H1 (cell line): ENCODE data around the gene RMND1. TPM values are rescaled to one million over a fixed set of nuclear protein-coding genes. Genes with fewer than 3 reads are reported as not detected.

Experiments used
- CTCF ChIA-PET: fragments of 300-600 bp; sonication (Branson Sonifier 250); formaldehyde crosslinking; loops from one replicate; lab custom pipeline; 2021; ENCODE audit not compliant: partially characterized antibody; lab: Charles Lee
- POLR2A ChIA-PET: fragments of 300-600 bp; sonication (Branson Sonifier 250); formaldehyde crosslinking; loops from one replicate; lab custom pipeline; 2021; ENCODE audit warnings: inconsistent platforms; ENCODE audit not compliant: partially characterized antibody; lab: Charles Lee
- DNase-seq, 2 experiments: peaks; one replicate each; pipeline versions ENCODE4 v3.0.0 to v3.0.0-alpha.2; 2010 to 2022; ENCODE audit warnings: low spot score in 2 of 2, low read depth in 1 of 2, mixed read lengths in 1 of 2
- FAIRE-seq: peaks from 2 replicates; lab custom pipeline; 2011; peaks lifted over from hg19 to GRCh38; lab: Jason Lieb, UNC
- H2AFZ ChIP-seq: 2 replicates; pipeline ENCODE4 v1.8.1; 2012; ENCODE audit warnings: low read length, inconsistent platforms
- H2AK5ac ChIP-seq: 2 replicates; pipeline ENCODE4 v1.6.1; 2013; ENCODE audit warnings: low read depth, low read length
- H2BK120ac ChIP-seq: replicated peaks from 2 replicates; pipeline ENCODE3; 2013; ENCODE audit warnings: low read depth, low read length, inconsistent platforms
- H2BK12ac ChIP-seq: 2 replicates; pipeline ENCODE4 v1.6.1; 2013; ENCODE audit warnings: low read depth, low read length
- H2BK15ac ChIP-seq: 2 replicates; pipeline ENCODE4 v1.6.1; 2013; ENCODE audit warnings: low read length
- H2BK20ac ChIP-seq: 2 replicates; pipeline ENCODE4 v1.6.1; 2013; ENCODE audit warnings: low read length
- H2BK5ac ChIP-seq: 2 replicates; pipeline ENCODE4 v1.6.1; 2013; ENCODE audit warnings: low read depth, low read length
- H3K14ac ChIP-seq: 2 replicates; pipeline ENCODE4 v1.6.1; 2013; ENCODE audit warnings: inconsistent platforms; ENCODE audit not compliant: insufficient read length
- H3K18ac ChIP-seq: 2 replicates; pipeline ENCODE4 v1.6.1; 2013; ENCODE audit warnings: low read length; ENCODE audit errors: extremely low read depth
- H3K23ac ChIP-seq: 2 replicates; pipeline ENCODE4 v1.6.1; 2013; ENCODE audit warnings: inconsistent platforms; ENCODE audit not compliant: insufficient read length
- H3K23me2 ChIP-seq: 2 replicates; pipeline ENCODE4 v1.6.1; 2013; ENCODE audit warnings: low read depth, low read length
- H3K27ac ChIP-seq: 2 replicates; pipeline ENCODE4 v1.6.1; 2011; ENCODE audit warnings: low read depth, low read length, inconsistent platforms
- H3K27me3 ChIP-seq, 4 experiments: replicated peaks in 1 of 4; 1 replicate in 1 of 4; 2 replicates in 3 of 4; pipeline versions ENCODE4 v1.6.1 to v1.8.1; 2011 to 2013; ENCODE audit warnings: low read length in 3 of 4, mild to moderate bottlenecking in 3 of 4, inconsistent platforms in 2 of 4, mixed read lengths in 2 of 4, moderate library complexity in 1 of 4; ENCODE audit not compliant: control insufficient read depth in 3 of 4, insufficient read depth in 3 of 4; ENCODE audit errors: extremely low read depth in 1 of 4
- H3K36me3 ChIP-seq, 4 experiments: 2 replicates each; pipeline versions ENCODE4 v1.6.1 to v1.8.1; 2011 to 2013; ENCODE audit warnings: mild to moderate bottlenecking in 4 of 4, low read length in 3 of 4, moderate library complexity in 2 of 4, control low read depth in 1 of 4, inconsistent platforms in 1 of 4; ENCODE audit not compliant: insufficient read depth in 4 of 4, control insufficient read depth in 2 of 4
- H3K4ac ChIP-seq: replicated peaks from 2 replicates; pipeline ENCODE3; 2013; ENCODE audit warnings: low read length, low read depth, mixed read lengths, inconsistent platforms; ENCODE audit not compliant: insufficient read length
- H3K4me1 ChIP-seq, 4 experiments: replicated peaks in 1 of 4; 1 replicate in 1 of 4; 2 replicates in 3 of 4; pipeline versions ENCODE4 v1.6.1 to v1.8.1; 2011 to 2013; ENCODE audit warnings: low read length in 3 of 4, inconsistent platforms in 2 of 4, mixed read lengths in 1 of 4; ENCODE audit not compliant: insufficient read depth in 4 of 4, control insufficient read depth in 3 of 4
- H3K4me2 ChIP-seq, 2 experiments: 2 replicates each; pipeline versions ENCODE4 v1.6.1 to v1.8.1; 2011 to 2013; ENCODE audit warnings: low read depth in 2 of 2, low read length in 2 of 2, control low read depth in 1 of 2, inconsistent platforms in 1 of 2, mild to moderate bottlenecking in 1 of 2; ENCODE audit not compliant: insufficient read depth in 1 of 2
- H3K4me3 ChIP-seq, 4 experiments: fragments of 200-600, 300-600 bp in 1 of 4; sonication (generic), shearing (Covaris generic), sonication (Bioruptor Twin) in 1 of 4; 2 replicates each; pipeline versions ENCODE4 v1.5.1 to v1.8.1; 2011 to 2016; ENCODE audit warnings: low read length in 4 of 4, low read depth in 3 of 4, control low read depth in 2 of 4, inconsistent platforms in 2 of 4, mild to moderate bottlenecking in 2 of 4, mixed read lengths in 1 of 4, moderate library complexity in 1 of 4; ENCODE audit not compliant: insufficient read depth in 2 of 4; ENCODE audit errors: extremely low read depth in 1 of 4
- H3K56ac ChIP-seq: replicated peaks from 2 replicates; pipeline ENCODE3; 2013; ENCODE audit warnings: low read depth, mild to moderate bottlenecking, mixed read lengths, low read length, inconsistent platforms; ENCODE audit not compliant: insufficient read length
- H3K79me1 ChIP-seq: 2 replicates; pipeline ENCODE4 v1.6.1; 2013; ENCODE audit warnings: low read depth, low read length, control low read depth
- H3K79me2 ChIP-seq, 2 experiments: 2 replicates each; pipeline versions ENCODE4 v1.6.1 to v1.8.1; 2012 to 2013; ENCODE audit warnings: low read length in 2 of 2, mild to moderate bottlenecking in 2 of 2, inconsistent platforms in 1 of 2; ENCODE audit not compliant: insufficient read depth in 2 of 2, control insufficient read depth in 1 of 2
- H3K9ac ChIP-seq, 4 experiments: replicated peaks in 1 of 4; 1 replicate in 1 of 4; 2 replicates in 3 of 4; pipeline versions ENCODE4 v1.6.1 to v1.8.1; 2011 to 2013; ENCODE audit warnings: low read depth in 3 of 4, low read length in 3 of 4, control low read depth in 2 of 4, mild to moderate bottlenecking in 2 of 4, moderate library complexity in 2 of 4, inconsistent platforms in 1 of 4; ENCODE audit errors: extremely low read depth in 1 of 4
- H3K9me3 ChIP-seq, 2 experiments: 2 replicates each; pipeline versions ENCODE4 v1.6.1 to v1.8.1; 2012 to 2013; ENCODE audit warnings: mild to moderate bottlenecking in 2 of 2, moderate library complexity in 2 of 2, control low read depth in 1 of 2, inconsistent platforms in 1 of 2, low read depth in 1 of 2, low read length in 1 of 2, mixed read lengths in 1 of 2; ENCODE audit not compliant: insufficient read depth in 2 of 2
- H4K20me1 ChIP-seq, 2 experiments: replicated peaks in 1 of 2; 2 replicates each; pipeline versions ENCODE3 to v1.8.1; 2011 to 2013; ENCODE audit warnings: inconsistent platforms in 2 of 2, low read length in 2 of 2, mild to moderate bottlenecking in 1 of 2; ENCODE audit not compliant: insufficient read depth in 2 of 2, control insufficient read depth in 1 of 2
- H4K5ac ChIP-seq: 2 replicates; pipeline ENCODE4 v1.6.1; 2013; ENCODE audit warnings: low read length, low read depth, mixed read lengths, inconsistent platforms; ENCODE audit not compliant: insufficient read length
- H4K8ac ChIP-seq: 2 replicates; pipeline ENCODE4 v1.8.0; 2013; ENCODE audit warnings: mild to moderate bottlenecking, moderate library complexity, low read length, inconsistent platforms; ENCODE audit not compliant: insufficient read depth; ENCODE audit errors: extremely low read depth
- H4K91ac ChIP-seq: replicated peaks from 2 replicates; pipeline ENCODE3; 2013; ENCODE audit warnings: low read length, mixed read lengths, inconsistent platforms; ENCODE audit not compliant: insufficient read length
- BRCA1 ChIP-seq: IDR thresholded peaks from 2 replicates; pipeline ENCODE4 v1.6.1; 2012; ENCODE audit warnings: low read depth, low read length, improper control_type of control experiment
- CEBPB ChIP-seq: IDR thresholded peaks from 2 replicates; pipeline ENCODE4 v1.6.1; 2012; ENCODE audit warnings: low read depth, low read length
- FOSL1 ChIP-seq: IDR thresholded peaks from 2 replicates; pipeline ENCODE4 v1.6.1; 2011; ENCODE audit warnings: mild to moderate bottlenecking, low read depth, low read length, moderate library complexity; ENCODE audit not compliant: insufficient read depth
- GABPA ChIP-seq: IDR thresholded peaks from 2 replicates; pipeline ENCODE4 v1.6.1; 2011; ENCODE audit warnings: mild to moderate bottlenecking, low read length, moderate library complexity, borderline replicate concordance; ENCODE audit not compliant: insufficient read depth
- GTF2F1 ChIP-seq: IDR thresholded peaks from 2 replicates; pipeline ENCODE4 v1.6.1; 2012; ENCODE audit warnings: low read depth, low read length, improper control_type of control experiment, borderline replicate concordance
- RNF2 ChIP-seq: fragments of 200-900, 300-1000 bp; sonication (generic); IDR thresholded peaks from 2 replicates; pipeline ENCODE4 v1.7.1; 2016; ENCODE audit warnings: borderline replicate concordance, low read depth, mild to moderate bottlenecking, antibody characterized with exemption, low read length; ENCODE audit not compliant: poor library complexity, severe bottlenecking; ENCODE audit errors: missing control alignments
- SP4 ChIP-seq: IDR thresholded peaks from 2 replicates; pipeline ENCODE4 v1.6.1; 2012; ENCODE audit warnings: low read length, inconsistent platforms
- SUZ12 ChIP-seq: fragments of 200-600 bp; sonication (generic); IDR thresholded peaks from 2 replicates; pipeline ENCODE4 v1.6.1; 2012; ENCODE audit warnings: mild to moderate bottlenecking, inconsistent platforms, low read length, moderate library complexity, mixed read lengths
- TAF7 ChIP-seq: optimal IDR thresholded peaks from 2 replicates; pipeline ENCODE3; 2011; ENCODE audit warnings: low read depth, mild to moderate bottlenecking, inconsistent platforms, low read length, moderate library complexity, borderline replicate concordance
- TBP ChIP-seq: IDR thresholded peaks from 2 replicates; pipeline ENCODE4 v1.6.1; 2011; ENCODE audit warnings: low read depth, low read length, improper control_type of control experiment
- USF2 ChIP-seq: IDR thresholded peaks from 2 replicates; pipeline ENCODE4 v1.6.1; 2011; ENCODE audit warnings: low read length, improper control_type of control experiment
- YY1 ChIP-seq: IDR thresholded peaks from 2 replicates; pipeline ENCODE4 v1.6.1; 2011; ENCODE audit warnings: low read depth, mild to moderate bottlenecking, low read length
- WGBS, 2 experiments: shearing (Covaris generic) in 1 of 2; methylation state at CpG; one replicate each; pipeline versions ENCODE4 v1.1.6 to v1.1.7; 2013 to 2015; ENCODE audit warnings: low lambda C conversion rate in 2 of 2, mixed read lengths in 2 of 2, inconsistent platforms in 1 of 2, low coverage in 1 of 2, missing lambda C conversion rate in 1 of 2; ENCODE audit not compliant: insufficient replicate concordance in 2 of 2, insufficient coverage in 1 of 2, insufficient read length in 1 of 2; ENCODE audit errors: extremely low coverage in 1 of 2, missing lambda C conversion rate in 1 of 2; 5-methylcytosine and 5-hydroxymethylcytosine counted together
- polyA plus RNA-seq, 7 experiments: library from polyadenylated mRNA; depleted of rRNA in 3 of 7; stranded (reverse) in 5 of 7; unstranded in 2 of 7; fragments of >200 nt in 5 of 7; fragments of 200-250 nt in 2 of 7; gene quantifications; 1 replicate in 5 of 7; 2 replicates in 1 of 7; 4 replicates in 1 of 7; pipeline versions ENCODE4 v1.2.1 to v1.2.3, GENCODE V29; 2011 to 2013; ENCODE audit warnings: missing spikeins in 2 of 7, mixed read lengths in 2 of 7
- total RNA-seq: library from RNA; stranded (reverse); fragmentation: NEBNext Ultra II Directional; extraction: Animal tissue kit (Norgen Biotek cat#: 25700); gene quantifications from 2 replicates; pipeline ENCODE4 v1.2.1, GENCODE V29; 2021

Gene RMND1
- total and polyA plus RNA-seq, 2 of the 8 experiments (the other 6 are each of a cell fraction or from before 2014, with no cell fraction given) = 7.3 to 21.9 TPM

DNA sequence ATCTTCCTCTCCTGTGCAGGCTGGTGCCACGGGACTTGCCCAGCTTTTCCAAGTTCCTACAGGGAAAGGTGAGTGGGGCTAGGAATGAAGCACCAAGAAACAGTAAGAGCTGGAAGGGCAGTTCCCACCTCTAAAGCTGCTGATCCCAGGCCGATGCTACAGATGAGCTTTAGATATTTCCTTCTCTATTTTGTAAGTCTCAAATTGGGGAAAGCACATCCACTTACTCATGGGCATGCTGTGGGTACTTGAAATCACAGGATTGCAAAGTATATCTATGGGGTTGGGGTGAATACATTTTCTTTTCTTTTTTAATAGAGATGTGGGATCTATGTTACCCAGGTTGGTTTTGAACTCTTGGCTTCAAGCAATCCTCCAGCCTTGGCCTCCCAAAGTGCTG is 63.7 kb downstream of the RMND1 start:
- Histone ChIP-seq H2BK5ac (no peak overlapping the region), H3K23me2 (peaks cover 8% of the 10 kb centered on the region), H2BK120ac (no peak overlapping the region), H3K23ac (no peak overlapping the region), H3K27ac (no peak overlapping the region), H2AK5ac (no peak overlapping the region), H2BK12ac (no peak overlapping the region), H3K9ac (no peak overlapping the region; a peak in 1 of 7 replicates), H3K4ac (no peak overlapping the region), H2BK20ac (no peak overlapping the region), H3K56ac (no peak overlapping the region), H3K79me1 (peaks cover 2% of the 10 kb centered on the region; the same call in 1 of the 2 replicates), H4K8ac (no peak overlapping the region), H3K36me3 (no peaks in the 10 kb centered on the region; a peak in 2 of 8 replicates), H2BK15ac (no peak overlapping the region), H3K18ac (no peak overlapping the region), H3K27me3 (no peaks in the 10 kb centered on the region), H3K4me3 (no peak overlapping the region), H3K79me2 (peaks cover 17 to 71% of the 10 kb centered on the region in 2 experiments), H3K4me2 (no peak overlapping the region; a peak in 1 of 4 replicates), H3K4me1 (peaks cover 0 to 7% (median 2%) of the 10 kb centered on the region in 4 experiments; a peak in 3 of 7 replicates), H4K20me1 (peaks cover 2 to 5% of the 10 kb centered on the region in 2 experiments), H4K91ac (no peak overlapping the region), H3K14ac (no peak overlapping the region), H3K9me3 (no peaks in the 10 kb centered on the region), H4K5ac (no peak overlapping the region), H2AFZ (no peak overlapping the region)
- FAIRE-seq (no peak), DNase-seq (no peak)
- CTCF ChIA-PET = no interaction called here
- POLR2A ChIA-PET = interaction anchor here (3.5 to 3.9 kb wide), 2 partner anchors 13 to 18 kb away, joined by 29 to 31 read pairs; no protein-coding TSS in a partner anchor
- WGBS, 2 experiments = 88% methylated on average over 2 of the region's 2 CpGs; no CpG with 5 or more reads in 1 of the 2 experiments
- no peak for TF ChIP-seq FOSL1
- no peak for TF ChIP-seq USF2
- no peak for TF ChIP-seq TAF7
- no peak for TF ChIP-seq SUZ12
- no peak for TF ChIP-seq RNF2
- TF ChIP-seq CEBPB = no peak
- TF ChIP-seq YY1 = no peak
- TF ChIP-seq GTF2F1 = no peak
- no peak for TF ChIP-seq BRCA1
- TF ChIP-seq GABPA = no peak
- no peak for TF ChIP-seq SP4
- no peak for TF ChIP-seq TBP
